HG03103 (cell line): ENCODE measurements around the gene TMEM219.
A peak's percentile ranks its signal among the peaks of the same experiment; 100 is the strongest.
"Not testable (repeated sequence)": the region's sequence is repeated elsewhere in the genome, so short reads cannot be mapped to it uniquely, and the experiment has no call there.

Experiments used
- ATAC-seq: cut with Tn5 transposase; IDR thresholded peaks from one replicate; pipeline ENCODE4 v1.9.1; 2021; ENCODE audit warnings: low read depth; ENCODE audit not compliant: unreplicated experiment

Gene TMEM219, protein sequence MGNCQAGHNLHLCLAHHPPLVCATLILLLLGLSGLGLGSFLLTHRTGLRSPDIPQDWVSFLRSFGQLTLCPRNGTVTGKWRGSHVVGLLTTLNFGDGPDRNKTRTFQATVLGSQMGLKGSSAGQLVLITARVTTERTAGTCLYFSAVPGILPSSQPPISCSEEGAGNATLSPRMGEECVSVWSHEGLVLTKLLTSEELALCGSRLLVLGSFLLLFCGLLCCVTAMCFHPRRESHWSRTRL

DNA sequence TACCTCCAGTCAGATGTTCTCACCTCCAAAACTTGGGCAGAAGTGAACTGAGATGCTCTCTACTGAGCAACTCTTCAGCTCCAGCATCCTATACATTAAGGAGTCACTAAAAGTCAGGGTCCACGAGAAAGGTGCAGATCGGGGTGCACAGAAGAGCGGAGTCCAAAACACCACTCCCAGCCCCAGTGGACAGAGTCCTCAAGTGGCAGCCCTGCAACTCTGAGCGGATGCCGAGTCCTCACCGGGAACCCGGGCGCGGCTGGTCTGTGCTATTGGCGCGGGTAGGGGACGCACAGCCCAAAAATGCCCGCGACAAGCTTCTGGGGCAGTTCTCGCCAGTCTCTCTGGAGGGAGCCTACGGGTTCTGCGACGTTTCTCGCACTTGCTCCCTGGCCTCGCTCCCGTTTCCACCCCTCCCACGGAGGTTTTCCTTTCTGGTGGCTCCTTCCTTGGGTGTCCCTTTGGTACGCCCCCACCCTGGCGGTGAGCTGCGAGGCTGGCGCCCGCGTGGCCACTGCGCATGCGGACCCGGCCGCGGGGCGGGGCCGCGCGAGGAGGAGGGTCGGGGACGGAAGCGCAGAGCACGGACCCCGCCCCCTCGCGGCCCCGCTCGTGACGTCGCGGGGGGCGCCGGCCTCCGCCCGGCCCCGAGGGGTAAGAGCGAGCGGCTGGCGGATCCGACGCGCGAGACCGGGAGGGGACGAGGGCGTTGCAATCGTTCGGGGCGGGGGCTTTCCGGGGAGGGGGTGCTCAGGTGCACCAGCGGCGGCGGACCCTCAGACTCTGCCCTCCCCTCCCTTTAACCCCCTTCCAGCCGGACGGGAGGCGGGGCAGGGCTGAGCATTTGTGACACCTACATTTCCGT, at the start of gene TMEM219:
TMEM219 (plus strand) TSS at position 601 of the 865 bp plus-strand sequence. CDS start 1,065 bp downstream, outside the sequence.
- peak; percentile 61 for ATAC-seq

DNA sequence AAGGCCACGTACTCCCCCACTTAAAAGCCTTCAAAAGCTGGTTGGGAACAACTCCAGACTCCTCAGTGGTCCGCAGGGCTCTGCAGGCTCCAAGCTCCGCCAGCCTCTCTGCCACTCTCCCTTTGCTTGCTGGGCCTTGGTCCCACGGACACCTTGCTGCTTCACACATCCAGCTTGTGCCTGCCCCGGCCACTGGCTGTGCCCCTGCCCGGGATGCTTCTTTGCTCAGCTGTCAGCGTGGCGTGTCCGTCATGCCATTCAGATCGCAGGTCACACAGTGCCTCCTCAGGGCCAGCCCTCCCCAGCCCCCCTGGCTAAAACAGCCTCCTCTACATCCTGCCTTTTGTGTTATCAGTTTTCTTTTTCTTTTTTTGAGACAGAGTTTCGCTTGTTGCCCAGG, 49.8 kb upstream of the TMEM219 start:
- no peak for ATAC-seq

DNA sequence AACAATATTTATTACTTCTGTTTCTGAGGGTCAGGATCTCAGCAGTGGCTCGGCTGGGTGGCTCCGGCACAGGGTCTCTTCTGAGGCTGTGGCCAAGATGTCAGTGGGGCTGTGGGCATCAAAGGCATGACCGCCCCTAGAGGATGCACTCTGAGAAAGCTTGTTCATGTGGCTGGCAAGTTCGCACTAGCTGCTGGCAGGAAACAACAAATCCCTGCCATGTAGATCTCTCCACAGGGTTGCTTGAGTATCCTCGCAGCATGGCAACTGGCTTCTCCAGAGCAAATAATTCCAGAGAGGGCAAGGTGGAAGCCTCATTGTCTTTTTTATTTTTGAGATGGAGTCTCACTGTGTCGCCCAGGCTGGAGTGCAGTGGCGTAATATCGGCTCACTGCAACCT, 48.4 kb upstream of the TMEM219 start:
- no peak for ATAC-seq

DNA sequence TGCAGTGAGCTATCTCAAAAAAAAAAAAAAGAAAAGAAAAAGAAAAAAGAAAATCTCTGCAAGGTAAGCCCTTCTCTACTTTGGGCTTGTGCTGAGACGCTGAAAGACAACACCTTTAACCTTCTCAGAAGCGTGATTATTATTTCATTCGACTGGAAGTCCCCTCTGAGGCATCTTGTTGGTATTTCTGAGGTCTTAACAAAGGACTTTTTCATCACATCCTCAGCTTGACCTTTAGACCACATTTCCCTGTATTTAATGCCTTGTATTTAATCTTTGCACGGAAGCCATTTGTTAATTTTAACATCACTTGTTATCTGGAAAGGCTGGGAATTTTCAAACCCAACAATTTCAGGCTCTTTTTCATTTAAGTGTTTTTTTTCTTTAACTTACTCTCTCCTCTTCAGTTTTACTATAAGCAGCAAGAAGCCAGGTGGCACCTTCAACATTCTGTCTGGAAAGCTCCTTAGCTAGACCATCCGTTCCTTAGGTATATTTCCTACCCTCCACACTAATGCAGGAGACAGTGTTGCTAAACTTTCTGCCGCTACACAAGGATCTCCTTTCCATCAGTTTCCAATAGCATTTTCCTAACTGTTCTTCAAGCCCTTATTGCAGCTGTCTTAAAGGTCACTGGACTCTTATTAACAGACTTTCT, 46.2 kb upstream of the TMEM219 start:
- ATAC-seq: no peak

DNA sequence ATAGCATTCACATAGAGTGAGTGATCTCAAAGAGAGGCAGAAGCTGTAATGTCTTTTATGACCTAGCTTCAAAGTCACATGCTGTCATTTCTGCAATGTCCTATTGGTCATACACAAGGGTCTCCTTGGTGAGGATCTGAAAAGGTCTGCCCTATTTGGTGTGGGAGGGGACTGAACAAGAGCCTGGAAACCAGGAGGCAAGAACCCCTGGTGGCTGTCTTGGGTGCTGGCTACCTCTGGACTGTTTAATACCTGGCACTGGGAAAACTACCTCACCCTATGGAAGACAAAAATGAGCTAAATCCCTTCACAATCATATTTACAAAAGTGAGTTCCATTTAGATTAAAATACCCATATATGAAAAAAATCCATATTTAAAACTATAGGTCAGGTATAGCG, 44.9 kb upstream of the TMEM219 start:
- ATAC-seq: no peak

DNA sequence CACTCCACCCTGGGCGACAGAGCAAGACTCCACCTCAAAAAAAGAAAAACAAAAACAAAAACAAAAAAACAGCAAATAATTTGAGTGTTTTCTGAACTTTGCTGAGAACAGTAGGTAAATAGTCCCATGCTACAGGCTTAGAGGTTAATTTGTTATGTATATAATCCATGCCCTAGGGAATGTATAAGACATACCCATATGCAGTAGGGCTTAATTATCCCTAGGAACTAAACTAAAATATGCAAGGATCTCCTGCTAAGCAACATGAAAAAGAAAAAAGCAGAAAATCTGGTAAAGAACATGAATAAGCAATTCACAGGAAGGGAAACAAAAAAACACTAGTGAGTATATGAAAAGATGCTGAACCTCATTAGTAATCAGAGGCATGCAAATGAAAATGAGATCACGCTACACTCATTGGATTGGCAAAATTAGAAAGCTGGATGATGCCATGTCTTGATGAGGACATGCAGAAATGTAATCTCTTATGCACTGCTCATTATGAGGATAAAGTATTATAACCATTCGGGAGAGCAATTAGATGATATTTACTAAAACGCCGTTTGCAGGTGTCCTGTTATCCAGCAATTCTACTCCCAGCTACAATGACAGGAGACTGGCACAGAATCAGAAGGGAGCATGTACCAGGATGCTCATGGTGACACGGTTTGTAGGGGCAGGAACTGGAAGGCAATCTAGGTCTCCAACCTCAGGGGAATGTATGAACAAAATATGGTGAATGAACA, 41.4 kb upstream of the TMEM219 start:
- no peak for ATAC-seq

DNA sequence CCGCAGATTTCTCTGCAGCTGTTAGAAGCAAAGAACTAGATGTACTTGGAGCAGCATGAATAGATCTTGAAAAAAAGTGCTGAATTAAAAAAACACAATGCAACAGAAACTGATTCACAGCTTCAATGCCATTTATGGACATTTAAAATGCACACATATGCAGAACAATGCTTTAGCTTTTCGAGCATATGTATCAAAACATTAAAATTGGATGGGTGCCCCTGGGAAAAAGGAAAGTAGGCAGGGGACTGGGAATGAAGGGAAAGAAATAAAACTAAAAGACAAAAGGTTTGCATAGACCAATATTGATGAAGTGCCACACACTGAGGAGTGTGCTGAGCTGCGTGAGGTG, 40.9 kb upstream of the TMEM219 start:
- no peak for ATAC-seq

DNA sequence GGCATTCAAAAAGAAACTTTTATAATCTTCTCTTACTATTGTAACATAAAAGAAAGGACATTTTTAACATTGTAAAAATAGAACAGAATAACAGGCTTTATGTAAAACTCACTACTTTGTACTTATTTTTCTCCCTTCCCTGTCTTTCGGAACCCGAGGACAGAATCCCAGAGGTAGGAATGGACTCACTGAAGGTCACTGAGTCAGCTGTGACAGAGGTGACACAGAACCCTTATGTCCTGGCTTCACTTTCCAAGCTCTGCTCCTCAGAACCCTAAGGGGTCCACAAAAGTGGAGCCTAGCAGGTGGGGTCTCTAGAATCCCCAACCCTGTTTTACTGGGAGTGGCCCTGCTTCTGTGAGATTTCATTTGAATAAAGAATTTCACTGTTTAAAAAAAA, 39.6 kb upstream of the TMEM219 start:
- ATAC-seq: no peak

DNA sequence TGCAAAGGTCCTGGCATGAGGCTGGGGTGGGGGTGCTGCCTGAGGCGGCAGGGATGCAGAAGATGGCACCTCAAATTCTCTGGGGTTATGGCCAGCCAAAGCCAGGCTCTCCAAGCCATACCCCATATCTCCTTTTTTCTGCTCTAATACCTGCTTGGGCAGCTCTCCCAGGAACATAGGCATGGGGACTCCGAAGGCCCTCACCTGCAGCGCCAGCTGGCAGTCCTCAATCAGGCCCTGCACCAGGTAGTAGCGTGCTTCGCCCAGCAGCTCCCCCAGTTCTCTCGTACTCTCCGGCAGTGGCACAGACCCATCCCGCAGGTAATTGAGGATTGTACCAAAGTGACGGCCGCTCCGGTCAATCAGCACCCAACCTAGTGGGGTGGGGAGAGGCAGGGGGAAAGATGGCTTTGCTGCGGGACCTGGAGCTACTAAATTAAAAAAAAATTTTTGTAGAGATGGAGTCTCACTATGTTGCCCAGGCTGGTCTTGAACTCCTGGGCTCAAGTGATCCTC, 38.8 kb upstream of the TMEM219 start:
- ATAC-seq: no peak

DNA sequence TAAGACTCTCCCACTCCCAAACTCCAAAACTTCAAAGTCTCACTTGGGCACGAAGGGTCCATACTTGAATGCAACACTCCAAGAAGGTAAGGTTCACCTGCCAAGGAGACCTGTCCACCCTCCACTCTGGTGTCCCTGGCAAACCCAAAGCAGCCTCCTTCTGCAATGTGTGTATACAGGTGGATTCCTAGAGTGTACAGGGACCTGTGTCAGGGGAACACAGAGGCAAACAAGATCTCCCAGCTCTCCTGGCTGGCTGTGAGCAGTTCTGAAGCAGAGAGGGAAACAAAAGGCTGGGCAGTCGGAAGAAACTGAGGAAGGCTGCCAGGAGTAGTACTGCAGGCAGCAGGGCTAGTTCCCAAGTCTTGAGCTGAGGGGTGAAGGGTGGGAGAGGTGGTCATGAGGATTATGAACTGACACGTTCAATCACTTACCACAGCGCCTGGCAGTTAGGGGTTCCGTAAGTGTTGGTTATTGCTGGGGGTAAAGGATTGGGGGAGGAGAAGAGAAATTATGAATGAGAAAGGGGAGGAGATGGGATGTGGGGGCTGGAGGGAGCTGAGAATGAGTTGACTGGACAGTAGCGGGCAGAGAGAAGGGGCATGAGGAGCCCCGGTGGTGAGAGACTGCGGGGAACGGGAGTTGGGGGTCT, 36.6 kb upstream of the TMEM219 start:
- ATAC-seq: no peak

DNA sequence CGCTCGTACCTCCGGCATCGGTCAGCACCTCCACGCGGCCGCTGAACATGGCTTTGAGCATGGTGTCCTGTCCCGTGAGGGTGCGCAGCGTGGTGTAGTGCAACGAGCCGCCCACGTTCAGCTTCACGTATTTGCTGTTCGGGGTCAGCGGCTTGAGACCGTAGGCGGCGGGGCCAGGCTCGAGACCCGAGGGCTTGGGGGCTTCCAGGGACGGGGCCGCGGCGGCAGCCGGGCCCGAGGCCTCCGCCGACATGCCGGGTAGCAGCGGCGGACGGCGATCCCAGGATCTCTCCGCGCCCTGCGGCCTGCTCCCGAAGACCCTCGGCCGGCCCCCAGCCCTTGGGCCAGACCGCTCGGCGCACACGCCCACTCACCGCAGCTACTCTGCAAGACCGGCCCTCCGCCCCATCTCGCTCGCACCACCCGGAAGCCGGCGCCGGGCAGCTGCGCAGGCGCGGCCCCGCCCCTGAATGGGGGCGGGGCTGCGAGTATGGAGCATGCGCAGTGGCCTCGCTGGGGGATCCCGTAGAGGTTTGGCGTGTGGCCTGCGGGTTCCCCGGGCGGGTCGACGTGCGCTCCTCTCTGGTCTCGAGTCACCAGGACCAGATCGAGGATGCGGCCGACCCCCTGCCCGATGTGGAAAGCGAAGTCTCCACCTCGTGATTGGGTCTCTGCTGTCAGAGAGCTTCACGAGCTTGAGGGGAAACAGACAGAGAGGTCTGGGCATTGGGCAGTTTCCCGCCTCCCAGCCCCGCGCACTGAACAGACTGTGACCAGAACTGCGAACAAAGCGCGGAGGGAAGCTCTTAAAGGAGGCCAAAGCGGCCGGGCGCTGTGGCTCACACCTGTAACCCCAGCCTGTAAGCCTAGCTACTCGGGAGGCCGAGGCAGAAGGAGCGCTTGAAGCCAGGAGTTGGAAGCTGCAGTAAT, 35.8 kb upstream of the TMEM219 start, which contains the start of gene KCTD13:
KCTD13 (minus strand) TSS at position 446 of the 930 bp plus-strand sequence; CDS start at position 253, 193 bp downstream.
- ATAC-seq: peak; percentile 79

DNA sequence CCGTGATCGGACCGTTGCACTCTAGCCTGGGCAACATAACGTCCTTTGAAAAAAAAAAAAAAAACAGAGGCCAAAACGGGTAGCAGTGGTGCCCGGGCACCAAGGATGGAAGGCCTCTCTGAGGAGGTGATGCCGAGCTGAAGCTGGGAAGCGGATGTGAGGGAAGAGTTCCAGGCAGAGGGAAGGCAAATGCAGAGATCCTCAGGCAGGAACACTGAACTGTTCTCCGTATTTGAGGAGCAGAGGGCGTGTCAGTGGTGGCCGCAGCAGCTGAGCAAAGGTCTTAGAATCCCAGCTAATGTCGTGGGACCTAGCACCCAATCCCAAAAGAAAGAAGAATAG, 35.2 kb upstream of the TMEM219 start:
- no peak for ATAC-seq

DNA sequence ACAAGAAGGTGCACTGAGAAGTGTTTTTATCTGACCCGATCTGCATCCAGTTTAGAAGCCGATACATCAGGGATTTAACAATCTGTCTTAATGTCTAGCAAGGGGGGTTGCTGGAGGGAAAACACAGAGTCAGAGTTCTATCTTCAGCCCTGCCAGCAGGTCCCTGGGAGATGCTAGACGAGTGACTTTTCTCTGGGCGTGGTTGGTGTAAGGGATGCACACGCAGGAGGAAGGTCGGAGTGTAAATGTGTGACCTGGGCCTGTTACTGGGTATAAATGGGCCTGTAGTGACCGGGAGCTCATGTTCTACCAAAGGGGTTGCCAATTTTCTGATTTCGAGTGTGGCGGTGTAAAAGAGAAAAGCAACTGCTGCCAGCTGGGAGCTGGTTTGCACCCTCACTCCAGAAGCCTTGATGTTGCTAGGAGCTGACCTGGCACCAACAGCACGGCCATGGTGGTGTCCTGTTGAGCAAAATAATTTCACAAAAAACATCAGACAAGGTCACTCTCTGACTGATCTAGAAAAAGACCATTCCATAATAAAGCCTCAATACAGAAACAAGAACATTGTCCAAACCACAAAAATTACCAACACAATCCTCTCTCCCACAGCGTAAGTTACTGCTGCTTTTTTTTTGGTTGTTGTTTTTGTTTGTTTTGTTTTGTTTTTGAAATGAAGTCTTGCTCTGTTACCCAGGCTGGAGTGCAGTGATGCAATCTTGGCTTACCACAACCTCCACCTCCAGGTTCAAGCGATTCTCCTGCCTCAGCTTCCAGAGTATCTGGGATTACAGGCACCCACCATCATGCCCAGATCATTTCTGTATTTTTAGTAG, 34.6 kb upstream of the TMEM219 start:
- ATAC-seq: no peak

DNA sequence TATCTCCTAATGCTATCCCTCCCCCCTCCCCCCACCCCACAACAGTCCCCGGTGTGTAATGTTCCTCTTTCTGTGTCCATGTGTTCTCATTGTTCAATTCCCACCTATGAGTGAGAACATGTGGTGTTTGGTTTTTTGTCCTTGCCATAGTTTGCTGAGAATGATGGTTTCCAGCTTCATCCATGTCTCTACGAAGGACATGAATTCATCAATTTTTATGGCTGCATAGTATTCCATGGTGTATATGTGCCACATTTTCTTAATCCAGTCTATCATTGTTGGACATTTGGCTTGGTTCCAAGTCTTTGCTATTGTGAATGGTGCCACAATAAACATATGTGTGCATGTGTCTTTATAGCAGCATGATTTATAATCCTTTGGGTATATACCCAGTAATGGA, 30.1 kb upstream of the TMEM219 start:
- not testable (repeated sequence) for ATAC-seq

DNA sequence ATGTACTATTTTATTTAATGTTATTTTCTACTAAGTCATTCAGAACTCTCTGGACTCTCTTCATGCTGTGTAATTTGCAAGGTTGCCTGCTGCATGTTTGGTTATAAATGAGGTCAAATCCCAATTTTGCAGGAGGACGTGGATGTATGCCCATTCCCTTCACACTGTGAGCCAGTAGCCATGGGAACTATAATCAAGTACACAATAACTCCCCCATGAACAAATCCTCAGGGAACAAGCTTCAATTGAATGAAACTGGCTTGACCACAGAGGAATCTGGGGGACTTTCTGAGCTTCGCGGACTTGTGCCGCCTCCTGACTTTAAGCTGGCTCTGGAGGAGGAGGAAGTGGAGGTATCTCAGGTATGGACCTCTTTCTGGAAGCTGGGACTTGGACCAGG, 21.2 kb upstream of the TMEM219 start:
- no peak for ATAC-seq

DNA sequence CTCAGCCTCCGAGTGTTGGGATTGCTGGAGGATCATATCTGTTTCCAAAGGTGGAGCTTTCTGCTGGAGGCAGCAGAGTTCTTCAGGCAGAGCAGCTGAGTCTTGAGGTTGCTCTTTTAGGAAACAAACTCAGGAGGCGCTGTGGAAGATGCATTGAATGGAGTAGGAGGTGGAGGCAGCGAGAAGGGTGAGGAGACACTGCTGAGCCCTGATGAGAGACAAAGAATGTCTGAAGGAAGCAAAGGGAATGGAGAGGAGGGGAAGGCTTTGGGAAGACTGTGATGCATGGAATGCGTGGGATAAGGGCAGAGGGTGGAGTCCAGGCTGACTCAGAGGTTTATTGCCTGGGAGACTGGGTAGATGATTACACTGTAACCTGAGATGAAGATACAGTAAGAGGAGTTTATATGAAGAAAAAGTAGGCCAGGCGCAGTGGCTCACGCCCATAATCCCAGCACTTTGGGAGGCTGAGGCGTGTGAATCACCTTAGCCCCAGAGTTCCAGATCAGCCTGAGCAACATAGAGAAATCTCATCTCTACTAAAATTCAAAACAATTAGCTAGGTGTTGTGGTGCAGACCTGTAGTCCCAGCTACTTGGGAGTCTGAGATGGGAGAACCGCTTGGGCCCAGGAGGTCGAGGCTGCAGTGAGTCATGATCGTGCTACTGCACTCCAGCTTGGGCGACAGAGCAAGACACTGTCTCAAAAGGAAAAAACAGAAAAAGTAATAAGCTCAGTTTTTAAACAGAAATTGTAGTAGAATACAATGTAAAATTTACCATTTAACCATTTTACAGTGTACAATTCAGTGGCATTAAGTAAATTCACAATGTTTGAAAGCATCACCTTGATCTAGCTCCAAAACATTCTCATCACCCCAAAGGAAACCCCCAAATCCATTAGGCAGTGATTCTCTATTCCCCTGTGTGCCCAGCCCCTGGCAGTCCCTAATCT, 17.8 kb upstream of the TMEM219 start:
- ATAC-seq: no peak

DNA sequence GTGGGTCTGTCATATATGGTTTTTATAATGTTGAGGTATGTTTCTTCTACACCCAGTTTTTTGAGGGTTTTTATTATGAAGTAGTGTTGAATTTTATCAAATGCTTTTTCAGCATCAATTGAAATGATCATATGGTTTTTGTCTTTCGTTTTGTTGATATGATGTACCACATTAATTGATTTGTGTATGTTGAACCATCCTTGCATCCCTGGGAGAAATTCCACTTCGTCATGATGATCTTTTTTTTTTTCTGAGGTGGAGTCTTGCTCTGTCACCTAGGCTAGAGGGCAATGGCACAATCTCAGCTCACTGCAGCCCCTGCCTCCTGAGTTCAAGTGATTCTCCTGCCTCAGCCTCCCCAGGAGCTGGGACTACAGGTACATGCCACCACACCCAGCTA, 14.0 kb upstream of the TMEM219 start:
- ATAC-seq: no peak
